ENCODE data around the gene RNF5. TPM values are rescaled to one million over a fixed set of nuclear protein-coding genes. Genes with fewer than 3 reads are reported as not detected.

The RNF5 gene
- total and polyA plus RNA-seq, 9 of the 15 experiments (the other 6 are each of a cell fraction or from before 2014, with no cell fraction given) = 62.2 to 245 (median 129) TPM

GRCh38 chr6:32152769-32153563, 25.2 kb upstream of the RNF5 start (continued):
- TF ChIP-seq MAFG (tag; conservative IDR thresholded peaks at IDR 0.05) (peak; percentile 20; the same call in 1 of the 2 replicates), ZBTB7A (IDR thresholded peaks at IDR 0.05; ENCODE audit: borderline replicate concordance, control insufficient read depth, low read depth, low read length) (peak; percentile 93), TRIM25 (IDR thresholded peaks at IDR 0.05; ENCODE audit: borderline replicate concordance) (0 out of 2 replicates have a peak, but pooled peaks have one; percentile 11), DDX20 (tag; IDR thresholded peaks at IDR 0.05; ENCODE audit: low read depth) (no peak), CREB3L1 (IDR thresholded peaks at IDR 0.05; ENCODE audit: borderline replicate concordance, low read depth) (peak; percentile 50; the same call in 1 of the 2 replicates), DIDO1 (tag; IDR thresholded peaks at IDR 0.05; ENCODE audit: low read depth) (no peak), EP300 (IDR thresholded peaks at IDR 0.05; ENCODE audit: low read length) (peak; percentile 3; the same call in 1 of the 2 replicates), BCLAF1 (IDR thresholded peaks at IDR 0.05; ENCODE audit: borderline replicate concordance in 1 of 2, control insufficient read depth in 1 of 2, low read depth in 2 of 2, low read length in 1 of 2) (no peak), SMARCC2 (IDR thresholded peaks at IDR 0.05; ENCODE audit: low read depth) (peak; percentile 18; the same call in 1 of the 2 replicates)

All from K562 (cell line).